ENCODE results near the gene BMPR1A. TPM values are rescaled to one million over a fixed set of nuclear protein-coding genes. Genes with fewer than 3 reads are reported as not detected.

BMPR1A gene
- total and polyA plus RNA-seq, 2 experiments from 2014 or later: 14.2 to 82.5 TPM

- H3K27ac Mint-ChIP-seq: peak overlapping the region; percentile 22
- Histone ChIP-seq H3K36me3 (ENCODE audit: insufficient read depth) (no peaks in the 10 kb centered on the region), H3K4me3 (peak overlapping the region; percentile 75), H3K4me1 (ENCODE audit: insufficient read depth) (peaks cover 43% of the 10 kb centered on the region), H4K20me1 (replicated peaks; ENCODE audit: insufficient read depth) (peaks cover 36% of the 10 kb centered on the region), H3K4me2 (peak overlapping the region; percentile 73), H3K27me3 (ENCODE audit: insufficient read depth) (no peaks in the 10 kb centered on the region), H3K79me2 (replicated peaks; ENCODE audit: insufficient read depth) (peaks cover 86% of the 10 kb centered on the region), H3F3A (replicated peaks; ENCODE audit: low read depth) (no peaks in the 10 kb centered on the region), H3K9me2 (ENCODE audit: insufficient read depth) (no peaks in the 10 kb centered on the region), H3K27ac (ENCODE audit: low read depth) (peak overlapping the region; percentile 52; the same call in 1 of the 2 replicates), H2AFZ (no peak overlapping the region)
- DNase-seq (ENCODE audit: low spot score) (no peak), ATAC-seq (no peak)
- peak overlapping the region; percentile 92 for H3K4me3 Mint-ChIP-seq
- peaks cover 42% of the 10 kb centered on the region for H3K4me1 Mint-ChIP-seq
- H3K27me3 Mint-ChIP-seq (ENCODE audit: insufficient read depth, low read depth, poor library complexity): peaks cover 4% of the 10 kb centered on the region
- TF ChIP-seq POLR2AphosphoS5 (IDR thresholded peaks at IDR 0.05; ENCODE audit: low read depth) (no peak), NANOG (IDR thresholded peaks at IDR 0.05; ENCODE audit: borderline replicate concordance) (peak; percentile 12; the same call in 1 of the 2 replicates)
- H3K9me3 Mint-ChIP-seq: no peaks in the 10 kb centered on the region; the same call in 2 of the 3 replicates
- H3K36me3 Mint-ChIP-seq (ENCODE audit: low read depth): peaks cover 3% of the 10 kb centered on the region; the same call in 1 of the 3 replicates
Measured at GRCh38 chr10:86759073-86759672, 2.8 kb downstream of the BMPR1A start.

GRCh38 chr10:86763404-86763803 lies 7.0 kb downstream of the BMPR1A start:
- Mint-ChIP-seq H3K27ac (no peak overlapping the region), H3K9me3 (no peaks in the 10 kb centered on the region; the same call in 2 of the 3 replicates), H3K36me3 (ENCODE audit: low read depth) (0 out of 3 replicates have a peak, but pooled peaks cover under 1% of the 10 kb centered on the region), H3K4me3 (no peak overlapping the region), H3K27me3 (ENCODE audit: insufficient read depth, low read depth, poor library complexity) (no peaks in the 10 kb centered on the region), H3K4me1 (peaks cover 62% of the 10 kb centered on the region)
- Histone ChIP-seq H3K27ac (ENCODE audit: low read depth) (no peak overlapping the region), H3K27me3 (ENCODE audit: insufficient read depth) (no peaks in the 10 kb centered on the region), H3K4me3 (no peak overlapping the region), H2AFZ (no peak overlapping the region), H3K36me3 (ENCODE audit: insufficient read depth) (no peaks in the 10 kb centered on the region), H3K79me2 (replicated peaks; ENCODE audit: insufficient read depth) (peaks cover 100% of the 10 kb centered on the region), H3K4me1 (ENCODE audit: insufficient read depth) (peaks cover 71% of the 10 kb centered on the region), H4K20me1 (replicated peaks; ENCODE audit: insufficient read depth) (peaks cover 66% of the 10 kb centered on the region), H3K9me2 (ENCODE audit: insufficient read depth) (no peaks in the 10 kb centered on the region), H3F3A (replicated peaks; ENCODE audit: low read depth) (no peaks in the 10 kb centered on the region), H3K4me2 (no peak overlapping the region)
- ATAC-seq (no peak), DNase-seq (ENCODE audit: low spot score) (no peak)
- TF ChIP-seq ETS1 (IDR thresholded peaks at IDR 0.05) (no peak), JUNB (IDR thresholded peaks at IDR 0.05; ENCODE audit: unreplicated experiment) (no peak), EZH2 (IDR thresholded peaks at IDR 0.05; ENCODE audit: low read depth, unreplicated experiment) (no peak), CTCF (conservative IDR thresholded peaks at IDR 0.05; ENCODE audit: low read depth in 2 of 2) (no peak), POLR2AphosphoS5 (IDR thresholded peaks at IDR 0.05; ENCODE audit: low read depth) (no peak), ZNF331 (CRISPR knock-in tag; IDR thresholded peaks at IDR 0.05; ENCODE audit: low read depth) (no peak), REST (IDR thresholded peaks at IDR 0.05; ENCODE audit: unreplicated experiment) (no peak), STAT1 (IDR thresholded peaks at IDR 0.05; ENCODE audit: unreplicated experiment) (no peak), CREB1 (CRISPR knock-in tag; IDR thresholded peaks at IDR 0.05; ENCODE audit: low read depth) (no peak)
